ENCODE measurements around the gene SKAP1.

Gene SKAP1

DNA sequence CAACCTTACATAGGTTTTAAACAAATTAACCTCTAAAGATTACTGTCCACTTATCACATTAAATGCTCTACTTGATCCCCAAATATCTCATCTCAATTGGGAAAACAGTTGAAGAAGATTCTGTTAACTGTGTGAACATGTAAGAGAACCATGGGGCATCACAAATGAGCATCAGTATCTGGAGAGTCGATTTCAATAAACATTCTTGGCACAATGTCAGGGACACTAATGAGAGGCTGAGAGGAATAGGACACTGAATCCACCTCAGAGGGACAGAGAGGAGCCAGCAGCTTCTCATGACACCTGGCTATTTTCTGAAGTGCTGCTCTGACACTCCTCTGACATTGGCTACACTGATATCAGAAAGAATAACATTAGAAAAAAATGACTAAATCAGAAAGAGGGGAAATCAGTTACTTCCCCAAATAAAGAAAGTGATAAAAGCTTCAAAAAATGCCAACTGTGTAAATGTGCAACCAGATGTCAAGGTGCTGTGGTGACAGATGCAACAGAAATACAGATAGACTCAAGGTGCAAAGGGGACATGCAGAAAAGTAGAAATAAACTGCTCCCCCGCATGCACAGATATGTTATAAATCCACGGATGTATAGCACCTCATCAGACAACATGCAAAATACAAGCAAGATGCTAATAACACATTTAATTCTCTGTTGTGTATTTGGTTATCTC is 255.0 kb downstream of the SKAP1 start:
- Histone ChIP-seq H2AFZ (ENCODE audit: low read depth, low read length, severe bottlenecking) (no peak overlapping the region), H3K36me3 (ENCODE audit: low read length) (no peaks in the 10 kb centered on the region), H3K27me3 (ENCODE audit: low read length) (no peaks in the 10 kb centered on the region), H3K4me2 (ENCODE audit: low read depth, low read length, poor library complexity, severe bottlenecking) (no peak overlapping the region), H3K4me3 (ENCODE audit: insufficient read depth, low read length, poor library complexity, severe bottlenecking) (no peak overlapping the region), H3F3A (ENCODE audit: insufficient read depth) (no peaks in the 10 kb centered on the region), H3K9me3 (ENCODE audit: insufficient read depth, low read length) (no peaks in the 10 kb centered on the region), H3K27ac (ENCODE audit: low read depth, low read length) (no peak overlapping the region), H4K20me1 (ENCODE audit: low read depth, low read length) (no peaks in the 10 kb centered on the region), H3K79me2 (ENCODE audit: insufficient read depth, low read length) (no peaks in the 10 kb centered on the region), H3K9me2 (replicated peaks; ENCODE audit: insufficient read depth, low read length) (no peaks in the 10 kb centered on the region), H3K9ac (ENCODE audit: low read length) (no peak overlapping the region)
- TF ChIP-seq EZH2phosphoT487 (conservative IDR thresholded peaks at IDR 0.05; ENCODE audit: low read length): no peak
- TF ChIP-seq, protein P1, sequence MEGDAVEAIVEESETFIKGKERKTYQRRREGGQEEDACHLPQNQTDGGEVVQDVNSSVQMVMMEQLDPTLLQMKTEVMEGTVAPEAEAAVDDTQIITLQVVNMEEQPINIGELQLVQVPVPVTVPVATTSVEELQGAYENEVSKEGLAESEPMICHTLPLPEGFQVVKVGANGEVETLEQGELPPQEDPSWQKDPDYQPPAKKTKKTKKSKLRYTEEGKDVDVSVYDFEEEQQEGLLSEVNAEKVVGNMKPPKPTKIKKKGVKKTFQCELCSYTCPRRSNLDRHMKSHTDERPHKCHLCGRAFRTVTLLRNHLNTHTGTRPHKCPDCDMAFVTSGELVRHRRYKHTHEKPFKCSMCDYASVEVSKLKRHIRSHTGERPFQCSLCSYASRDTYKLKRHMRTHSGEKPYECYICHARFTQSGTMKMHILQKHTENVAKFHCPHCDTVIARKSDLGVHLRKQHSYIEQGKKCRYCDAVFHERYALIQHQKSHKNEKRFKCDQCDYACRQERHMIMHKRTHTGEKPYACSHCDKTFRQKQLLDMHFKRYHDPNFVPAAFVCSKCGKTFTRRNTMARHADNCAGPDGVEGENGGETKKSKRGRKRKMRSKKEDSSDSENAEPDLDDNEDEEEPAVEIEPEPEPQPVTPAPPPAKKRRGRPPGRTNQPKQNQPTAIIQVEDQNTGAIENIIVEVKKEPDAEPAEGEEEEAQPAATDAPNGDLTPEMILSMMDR (IDR thresholded peaks at IDR 0.05; ENCODE audit: insufficient read depth, low read length, poor library complexity, severe bottlenecking): no peak

DNA sequence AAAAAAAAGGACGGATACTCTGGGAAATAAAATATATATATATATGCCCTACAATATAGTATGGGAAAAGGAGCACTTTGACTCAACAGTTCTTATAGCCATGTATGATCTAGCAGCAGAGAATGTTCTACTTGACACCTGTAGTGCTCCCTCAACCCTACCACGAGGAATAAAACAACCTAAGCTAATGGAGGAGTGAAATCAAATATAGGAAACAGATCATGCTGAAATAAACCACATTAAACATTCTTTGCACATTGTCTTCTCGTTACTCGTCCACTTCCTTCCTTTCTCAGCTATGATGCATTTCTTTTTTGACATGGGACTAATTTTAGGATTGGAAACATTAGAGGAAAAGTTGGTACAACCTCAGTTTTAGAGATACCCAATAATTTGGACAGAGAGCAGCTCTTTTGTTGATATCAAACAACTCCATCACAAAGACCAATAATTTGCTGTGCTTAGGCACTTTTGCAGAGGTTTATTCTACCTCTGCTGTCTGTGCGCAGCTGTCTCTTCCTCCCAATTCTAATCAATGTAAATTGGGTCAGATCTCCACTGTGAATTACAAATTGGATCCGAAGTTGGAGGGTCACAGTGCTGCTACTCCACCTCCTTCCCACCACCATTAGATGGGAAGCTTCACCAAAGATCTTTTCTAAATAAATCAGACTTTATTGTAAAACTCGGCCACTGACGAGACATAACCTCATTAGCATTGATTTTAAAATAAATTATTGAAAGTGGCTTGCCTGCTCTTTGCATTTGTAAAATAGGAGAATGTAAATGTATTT is 256.6 kb downstream of the SKAP1 start:
- Histone ChIP-seq H3K4me3 (ENCODE audit: insufficient read depth, low read length, poor library complexity, severe bottlenecking) (no peak overlapping the region), H3K9ac (ENCODE audit: low read length) (no peak overlapping the region), H3K27ac (ENCODE audit: low read depth, low read length) (no peak overlapping the region), H3K36me3 (ENCODE audit: low read length) (no peaks in the 10 kb centered on the region), H3F3A (ENCODE audit: insufficient read depth) (no peaks in the 10 kb centered on the region), H3K4me2 (ENCODE audit: low read depth, low read length, poor library complexity, severe bottlenecking) (no peak overlapping the region), H3K9me2 (replicated peaks; ENCODE audit: insufficient read depth, low read length) (no peaks in the 10 kb centered on the region), H2AFZ (ENCODE audit: low read depth, low read length, severe bottlenecking) (no peak overlapping the region), H3K9me3 (ENCODE audit: insufficient read depth, low read length) (no peaks in the 10 kb centered on the region), H4K20me1 (ENCODE audit: low read depth, low read length) (no peaks in the 10 kb centered on the region), H3K79me2 (ENCODE audit: insufficient read depth, low read length) (no peaks in the 10 kb centered on the region), H3K27me3 (ENCODE audit: low read length) (no peaks in the 10 kb centered on the region)
- TF ChIP-seq, protein P1 (IDR thresholded peaks at IDR 0.05; ENCODE audit: insufficient read depth, low read length, poor library complexity, severe bottlenecking): no peak
- no peak for TF ChIP-seq EZH2phosphoT487 (conservative IDR thresholded peaks at IDR 0.05; ENCODE audit: low read length)

DNA sequence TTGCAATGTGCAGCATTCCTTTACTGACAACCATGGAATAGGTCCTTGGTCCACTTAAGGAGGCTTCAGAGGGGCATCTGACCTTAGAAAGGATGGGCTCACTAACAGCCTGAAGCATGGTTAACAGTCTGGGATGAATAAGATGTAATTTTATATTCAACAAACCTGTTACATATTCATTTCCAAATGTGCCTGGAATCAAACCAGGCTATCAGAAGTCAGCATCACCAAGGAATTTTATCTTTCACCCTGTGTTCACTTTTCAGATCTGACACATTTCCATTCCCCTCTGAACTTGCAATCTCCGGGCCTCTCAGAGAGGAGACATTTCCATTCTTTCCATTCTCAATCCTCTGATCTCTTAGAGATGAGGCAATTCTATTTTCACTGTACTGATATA is 260.1 kb downstream of the SKAP1 start:
- Histone ChIP-seq H3K36me3 (ENCODE audit: low read length) (no peaks in the 10 kb centered on the region), H3K9ac (ENCODE audit: low read length) (no peak overlapping the region), H2AFZ (ENCODE audit: low read depth, low read length, severe bottlenecking) (no peak overlapping the region), H3K4me2 (ENCODE audit: low read depth, low read length, poor library complexity, severe bottlenecking) (no peak overlapping the region), H3F3A (ENCODE audit: insufficient read depth) (no peaks in the 10 kb centered on the region), H4K20me1 (ENCODE audit: low read depth, low read length) (no peaks in the 10 kb centered on the region), H3K79me2 (ENCODE audit: insufficient read depth, low read length) (no peaks in the 10 kb centered on the region), H3K27me3 (ENCODE audit: low read length) (no peaks in the 10 kb centered on the region), H3K27ac (ENCODE audit: low read depth, low read length) (no peak overlapping the region), H3K4me3 (ENCODE audit: insufficient read depth, low read length, poor library complexity, severe bottlenecking) (no peak overlapping the region), H3K9me2 (replicated peaks; ENCODE audit: insufficient read depth, low read length) (no peaks in the 10 kb centered on the region), H3K9me3 (ENCODE audit: insufficient read depth, low read length) (no peaks in the 10 kb centered on the region)
- TF ChIP-seq, protein P1 (IDR thresholded peaks at IDR 0.05; ENCODE audit: insufficient read depth, low read length, poor library complexity, severe bottlenecking): no peak
- no peak for TF ChIP-seq EZH2phosphoT487 (conservative IDR thresholded peaks at IDR 0.05; ENCODE audit: low read length)

Measured in SU-DHL-6 (cell line).